ENCODE results near the gene VARS2.

DNA sequence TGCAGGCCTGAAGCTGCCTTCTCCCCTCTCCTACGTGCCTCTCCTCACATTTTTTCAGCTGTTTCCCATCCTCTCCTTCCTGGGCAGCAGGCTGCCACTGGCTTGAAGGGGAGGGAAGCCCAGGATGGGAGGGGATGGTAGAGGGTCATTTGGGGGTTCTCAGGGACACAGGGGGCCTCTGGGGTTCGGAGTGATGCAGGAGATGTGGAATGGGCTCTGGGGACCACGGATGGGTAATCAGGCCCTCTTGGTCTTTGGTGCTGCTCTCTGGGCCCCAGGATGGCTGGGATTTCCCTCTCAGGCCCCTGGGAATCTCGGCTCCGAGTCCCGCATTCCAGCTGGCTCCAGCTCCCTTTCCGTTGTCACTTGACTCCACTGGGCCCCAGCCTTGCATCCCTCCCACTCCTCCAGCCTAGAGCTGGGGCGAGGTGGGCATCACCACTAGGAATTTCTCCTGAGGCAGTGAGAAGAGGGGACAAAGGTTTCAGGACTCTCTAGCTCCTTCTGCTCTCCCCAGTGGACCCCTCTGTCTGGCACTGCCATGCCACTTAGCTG, 31.8 kb upstream of the VARS2 start:
- TF ChIP-seq, protein P1, sequence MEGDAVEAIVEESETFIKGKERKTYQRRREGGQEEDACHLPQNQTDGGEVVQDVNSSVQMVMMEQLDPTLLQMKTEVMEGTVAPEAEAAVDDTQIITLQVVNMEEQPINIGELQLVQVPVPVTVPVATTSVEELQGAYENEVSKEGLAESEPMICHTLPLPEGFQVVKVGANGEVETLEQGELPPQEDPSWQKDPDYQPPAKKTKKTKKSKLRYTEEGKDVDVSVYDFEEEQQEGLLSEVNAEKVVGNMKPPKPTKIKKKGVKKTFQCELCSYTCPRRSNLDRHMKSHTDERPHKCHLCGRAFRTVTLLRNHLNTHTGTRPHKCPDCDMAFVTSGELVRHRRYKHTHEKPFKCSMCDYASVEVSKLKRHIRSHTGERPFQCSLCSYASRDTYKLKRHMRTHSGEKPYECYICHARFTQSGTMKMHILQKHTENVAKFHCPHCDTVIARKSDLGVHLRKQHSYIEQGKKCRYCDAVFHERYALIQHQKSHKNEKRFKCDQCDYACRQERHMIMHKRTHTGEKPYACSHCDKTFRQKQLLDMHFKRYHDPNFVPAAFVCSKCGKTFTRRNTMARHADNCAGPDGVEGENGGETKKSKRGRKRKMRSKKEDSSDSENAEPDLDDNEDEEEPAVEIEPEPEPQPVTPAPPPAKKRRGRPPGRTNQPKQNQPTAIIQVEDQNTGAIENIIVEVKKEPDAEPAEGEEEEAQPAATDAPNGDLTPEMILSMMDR (IDR thresholded peaks at IDR 0.05), result no peak
- no peak for TF ChIP-seq POLR2AphosphoS5 (IDR thresholded peaks at IDR 0.05)
- TF ChIP-seq POLR2A (IDR thresholded peaks at IDR 0.05), result no peak

Data from gastroesophageal sphincter (tissue), 3 donors.